Heart right ventricle (tissue), 16 donors: ENCODE data around the gene MICALL2. TPM values are rescaled to one million over a fixed set of nuclear protein-coding genes. Genes with fewer than 3 reads are reported as not detected.

Experiments
- ATAC-seq, 8 donors: fragments of 200-7000 bp; cut with Tn5 transposase; one replicate each; pipeline ENCODE4 v1.9.1; 2020; ENCODE audit warnings: mild to moderate bottlenecking in 8 of 8, moderate library complexity in 8 of 8, moderate number of reproducible peaks in 1 of 8
- DNase-seq, 2 donors: peaks; one replicate each; pipeline ENCODE4 v3.0.0-alpha.2; 2020
- H3K27ac ChIP-seq, 10 donors: fragments of 200-600 bp; sonication (generic) in 2 of 10; one replicate each; pipeline versions ENCODE4 v1.5.0 to v1.8.0; 2020 to 2022; ENCODE audit warnings: mild to moderate bottlenecking in 3 of 10
- H3K27me3 ChIP-seq, 7 donors: fragments of 200-600 bp; one replicate each; pipeline ENCODE4 v1.8.0; 2021 to 2022; ENCODE audit warnings: mild to moderate bottlenecking in 2 of 7
- H3K36me3 ChIP-seq, 9 donors: fragments of 200-600 bp; sonication (generic) in 1 of 9; one replicate each; pipeline versions ENCODE4 v1.5.0 to v1.8.0; 2020 to 2022; ENCODE audit warnings: mild to moderate bottlenecking in 2 of 9
- H3K4me1 ChIP-seq, 9 donors: fragments of 200-600 bp; sonication (generic) in 1 of 9; one replicate each; pipeline versions ENCODE4 v1.5.0 to v1.8.0; 2020 to 2022; ENCODE audit warnings: mild to moderate bottlenecking in 4 of 9
- H3K4me3 ChIP-seq, 10 donors: fragments of 200-600 bp; sonication (generic) in 2 of 10; one replicate each; pipeline versions ENCODE4 v1.5.0 to v1.8.0; 2020 to 2022; ENCODE audit warnings: mild to moderate bottlenecking in 7 of 10, moderate library complexity in 2 of 10
- H3K9me3 ChIP-seq, 11 donors: fragments of 200-600 bp in 10 of 11; sonication (generic) in 2 of 11; one replicate each; pipeline versions ENCODE4 v1.5.0 to v1.8.0; 2013 to 2022; ENCODE audit warnings: mild to moderate bottlenecking in 2 of 11, control low read depth in 1 of 11, moderate library complexity in 1 of 11
- WGBS, 2 donors: extraction: QIAGEN DNeasy Blood & Tissue Kit; methylation state at CpG; one replicate each; pipeline ENCODE4 v1.1.7; 2013; ENCODE audit warnings: inconsistent platforms in 1 of 2; 5-methylcytosine and 5-hydroxymethylcytosine counted together
- intact Hi-C, 10 donors: fragments of 100-400 bp; cut with DNase I; formaldehyde crosslinking; loops; one replicate each; pipeline versions ENCODE4 v1.11.1 to v1.14.2; 2022
- polyA plus RNA-seq, 2 donors: library from polyadenylated mRNA; stranded (reverse); fragments of 200-250 nt; gene quantifications; one replicate each; pipeline ENCODE4 v1.2.3, GENCODE V29; 2013
- total RNA-seq, 10 donors: library from RNA; stranded (reverse); fragmentation: NEBNext Ultra II Directional in 3 of 10; extraction: Animal tissue kit (Norgen Biotek cat#: 25700) in 3 of 10; gene quantifications; one replicate each; pipeline versions ENCODE4 v1.2.1 to v1.2.4, GENCODE V29; 2021 to 2023
- TF ChIP-seq, protein P1 (sequence below), 9 donors: fragments of 200-600 bp; sonication (generic) in 2 of 9; IDR thresholded peaks; one replicate each; pipeline versions ENCODE4 v1.5.0 to v1.8.0; 2021 to 2022; ENCODE audit warnings: antibody characterized with exemption in 9 of 9, mild to moderate bottlenecking in 5 of 9, moderate library complexity in 1 of 9
- donor health status: Arrhythmogenic right ventricular cardiomyopathy.
- donor health status: ischemic (EF 13 %, LVEDD 7.1; RV severe dilation, severe dysfunction).
- donor health status: healthy with polysubstance abuse.
- donor health status: DM: no; HTN: yes; CAD: no.
- donor health status: DM: no; HTN: no; CAD: no.
- donor health status: ischemic (EF 25% LVEDD 6.9; RV normal size, moderate dysfunction).
- donor health status: ischemic (EF 25% LVEDD 5.7; RV mildly dilated, moderate dysfunction).
- donor health status: healthy.
- donor health status: DM: yes; HTN: yes; CAD: no.
- donor health status: Ischemic cardiomyopathy.
- donor health status: ischemic (EF 35%, LVEDD 5.7; RV mildly dilated, moderate dysfunction).
- donor health status: nonischemic (EF 11% LVEDD 7.7; RV severe dilation, severe dysfunction).
- donor health status: DM: yes; HTN: yes; CAD: no.
- donor health status: PGD.
- donor health status: ischemic (EF 29% LVEDD 5.4; RV normal size, mild dysfunction).
- donor health status: nonischemic (EF 23%, LVEDD 6.1; RV moderate dilation, normal function).

Gene MICALL2
- total and polyA plus RNA-seq, 12 donors = 4.6 to 38.3 (median 8.7) TPM

DNA sequence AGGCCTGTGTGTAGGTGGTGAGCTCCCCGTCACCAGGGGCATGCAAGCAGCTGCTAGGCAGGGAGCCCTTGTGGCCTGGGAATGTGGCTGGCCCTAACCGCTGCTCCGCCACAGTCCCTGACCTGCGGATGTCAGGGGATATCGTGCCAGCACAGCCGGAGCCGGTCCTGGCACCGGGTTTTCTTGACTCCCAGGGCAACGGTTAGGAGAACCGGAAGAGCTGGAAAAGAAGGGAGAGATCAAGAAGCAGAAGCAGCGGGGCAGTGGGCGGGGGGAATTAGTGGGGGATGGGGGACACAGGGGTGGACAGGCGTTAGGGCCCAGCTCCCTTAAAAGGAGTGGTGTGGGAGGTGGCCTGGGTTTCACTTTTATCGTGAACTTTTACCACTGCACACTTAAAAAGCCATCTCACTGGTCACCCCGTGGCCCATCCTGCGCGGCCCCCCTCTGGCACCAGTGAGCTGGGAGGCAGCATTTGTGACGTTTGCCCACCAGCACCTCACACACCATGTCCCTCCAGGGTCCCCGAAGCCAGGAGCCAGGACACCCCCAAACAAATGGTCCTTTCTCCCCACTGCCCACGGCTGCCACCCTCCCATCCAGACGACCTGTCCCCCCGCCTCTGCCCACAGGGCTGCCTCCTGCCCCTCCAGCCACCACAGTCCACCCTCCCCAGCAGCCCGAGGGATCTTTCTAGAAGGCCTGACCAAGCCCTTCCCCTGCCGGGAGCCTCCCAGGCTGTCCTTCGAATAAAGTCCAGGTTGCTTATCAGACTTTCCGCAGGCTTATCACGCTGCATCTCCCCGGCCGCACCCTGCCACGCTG lies 1.8 kb upstream of the MICALL2 start:
- intact Hi-C loops = no loop called here

GRCh38 chr7:1459920-1460820 lies 900 bp upstream of the MICALL2 start:
- DNase-seq (peak; percentile 37 to 40), ATAC-seq (peak in 3 of 8 donors; percentile 0 to 1 (median 0))
- peaks cover 28 to 72% (median 61%) of the 10 kb centered on the region in 9 donors for H3K4me1 ChIP-seq
- intact Hi-C loops = no loop called here
- WGBS, 2 donors = 9 to 17% methylated on average over 26 to 30 of the region's 30 CpGs
- TF ChIP-seq, protein P1, sequence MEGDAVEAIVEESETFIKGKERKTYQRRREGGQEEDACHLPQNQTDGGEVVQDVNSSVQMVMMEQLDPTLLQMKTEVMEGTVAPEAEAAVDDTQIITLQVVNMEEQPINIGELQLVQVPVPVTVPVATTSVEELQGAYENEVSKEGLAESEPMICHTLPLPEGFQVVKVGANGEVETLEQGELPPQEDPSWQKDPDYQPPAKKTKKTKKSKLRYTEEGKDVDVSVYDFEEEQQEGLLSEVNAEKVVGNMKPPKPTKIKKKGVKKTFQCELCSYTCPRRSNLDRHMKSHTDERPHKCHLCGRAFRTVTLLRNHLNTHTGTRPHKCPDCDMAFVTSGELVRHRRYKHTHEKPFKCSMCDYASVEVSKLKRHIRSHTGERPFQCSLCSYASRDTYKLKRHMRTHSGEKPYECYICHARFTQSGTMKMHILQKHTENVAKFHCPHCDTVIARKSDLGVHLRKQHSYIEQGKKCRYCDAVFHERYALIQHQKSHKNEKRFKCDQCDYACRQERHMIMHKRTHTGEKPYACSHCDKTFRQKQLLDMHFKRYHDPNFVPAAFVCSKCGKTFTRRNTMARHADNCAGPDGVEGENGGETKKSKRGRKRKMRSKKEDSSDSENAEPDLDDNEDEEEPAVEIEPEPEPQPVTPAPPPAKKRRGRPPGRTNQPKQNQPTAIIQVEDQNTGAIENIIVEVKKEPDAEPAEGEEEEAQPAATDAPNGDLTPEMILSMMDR (IDR thresholded peaks at IDR 0.05) = no peak
- peak overlapping the region; percentile 27 to 95 (median 64) for H3K4me3 ChIP-seq
- peak overlapping the region; percentile 53 to 91 (median 72) for H3K27ac ChIP-seq
- H3K36me3 ChIP-seq = no peaks in the 10 kb centered on the region
- no peaks in the 10 kb centered on the region for H3K9me3 ChIP-seq
- no peaks in the 10 kb centered on the region for H3K27me3 ChIP-seq

More for the DNA sequence above, 1.8 kb upstream of the MICALL2 start:
- H3K36me3 ChIP-seq = no peaks in the 10 kb centered on the region
- no peaks in the 10 kb centered on the region for H3K9me3 ChIP-seq
- TF ChIP-seq, protein P1 (IDR thresholded peaks at IDR 0.05) = no peak
- peak overlapping the region; percentile 53 to 91 (median 72) for H3K27ac ChIP-seq
- peaks cover 28 to 65% (median 55%) of the 10 kb centered on the region in 9 donors for H3K4me1 ChIP-seq
- no peaks in the 10 kb centered on the region for H3K27me3 ChIP-seq
- peak; percentile 0 to 15 (median 8) for ATAC-seq
- peak overlapping the region in 9 of 10 donors; percentile 27 to 95 (median 68) for H3K4me3 ChIP-seq
- DNase-seq = peak; percentile 63 to 64
- WGBS, 2 donors = 23 to 34% methylated on average over 30 of the region's 30 CpGs

DNA sequence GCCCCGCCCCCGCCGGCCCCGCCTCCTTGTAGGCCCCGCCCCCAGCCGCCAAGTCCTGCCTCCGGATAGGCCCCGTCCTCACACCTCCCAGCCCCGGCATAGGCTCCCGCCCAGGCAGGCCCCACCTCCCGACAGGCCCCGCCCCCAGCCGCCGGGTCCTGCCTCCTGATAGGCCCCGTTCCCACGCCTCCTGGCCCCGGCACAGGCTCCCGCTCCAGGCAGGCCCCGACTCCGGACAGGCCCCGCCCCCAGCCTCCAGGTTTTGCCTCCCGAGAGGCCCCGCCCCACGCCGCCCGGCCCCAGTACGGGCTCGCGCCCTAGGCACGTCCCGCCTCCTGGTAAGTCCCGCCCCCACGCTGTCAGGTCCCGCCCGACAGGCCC lies 232 bp upstream of the MICALL2 start:
- H3K4me1 ChIP-seq = peaks cover 28 to 79% (median 68%) of the 10 kb centered on the region in 9 donors
- no peaks in the 10 kb centered on the region for H3K9me3 ChIP-seq
- TF ChIP-seq, protein P1 (IDR thresholded peaks at IDR 0.05) = no peak
- WGBS, 2 donors = 0 to 1% methylated on average over 29 to 35 of the region's 35 CpGs
- intact Hi-C loops = no loop called here
- H3K4me3 ChIP-seq = peak overlapping the region; percentile 68 to 95 (median 82)
- H3K36me3 ChIP-seq = no peaks in the 10 kb centered on the region
- no peaks in the 10 kb centered on the region for H3K27me3 ChIP-seq
- H3K27ac ChIP-seq = peak overlapping the region in 9 of 10 donors; percentile 79 to 92 (median 86)
- peak; percentile 93 to 96 (median 94) for ATAC-seq
- peak; percentile 99 to 100 for DNase-seq
